SK-N-SH treated with all-trans-retinoic acid at 6 μM for 48 hours (cell line): ENCODE results near the gene SLC33A1.

Experiments
- ARNTL ChIP-seq: fragments of 450-650 bp; formaldehyde crosslinking; IDR thresholded peaks from 2 replicates; pipeline ENCODE4 v1.5.0; 2020; ENCODE audit warnings: low read depth, mild to moderate bottlenecking, moderate library complexity, borderline replicate concordance
- CREB5 ChIP-seq: fragments of 250-450 bp; sonication (Bioruptor Pico); IDR thresholded peaks from 2 replicates; pipeline ENCODE4 v1.5.1; 2020; ENCODE audit warnings: low read depth, mild to moderate bottlenecking, moderate library complexity
- CSDC2 ChIP-seq: fragments of 250-450 bp; sonication (Bioruptor Pico); IDR thresholded peaks from 2 replicates; pipeline ENCODE4 v1.5.0; 2020; ENCODE audit warnings: mild to moderate bottlenecking, moderate library complexity
- ESRRG ChIP-seq: fragments of 250-450 bp; sonication (Bioruptor Pico); IDR thresholded peaks from 2 replicates; pipeline ENCODE4 v1.6.1; 2021; ENCODE audit warnings: mild to moderate bottlenecking
- ISL1 ChIP-seq: fragments of 250-450 bp; sonication (Bioruptor Pico); IDR thresholded peaks from 2 replicates; pipeline ENCODE4 v2.1.2; 2022; ENCODE audit warnings: mild to moderate bottlenecking, moderate library complexity
- OSR1 ChIP-seq: fragments of 250-450 bp; sonication (Bioruptor Pico); IDR thresholded peaks from 2 replicates; pipeline ENCODE4 v1.8.0; 2022; ENCODE audit warnings: moderate library complexity, mild to moderate bottlenecking, inconsistent platforms
- PATZ1 ChIP-seq: fragments of 250-450 bp; sonication (Bioruptor Pico); IDR thresholded peaks from 2 replicates; pipeline ENCODE4 v1.8.0; 2020; ENCODE audit warnings: mild to moderate bottlenecking, moderate library complexity, borderline replicate concordance
- PPARA ChIP-seq: fragments of 250-450 bp; sonication (Bioruptor Pico); IDR thresholded peaks from 2 replicates; pipeline ENCODE4 v1.5.0; 2020; ENCODE audit warnings: mild to moderate bottlenecking, borderline replicate concordance
- RARB ChIP-seq: fragments of 250-450 bp; sonication (Bioruptor Pico); IDR thresholded peaks from 2 replicates; pipeline ENCODE4 v1.8.0; 2021; ENCODE audit warnings: mild to moderate bottlenecking, moderate library complexity
- SNAI2 ChIP-seq: fragments of 250-450 bp; sonication (Bioruptor Pico); IDR thresholded peaks from 2 replicates; pipeline ENCODE4 v1.5.0; 2020; ENCODE audit warnings: mild to moderate bottlenecking, moderate library complexity
- ZC3H10 ChIP-seq: fragments of 250-450 bp; sonication (Bioruptor Pico); IDR thresholded peaks from 2 replicates; pipeline ENCODE4 v1.5.1; 2021; ENCODE audit warnings: mild to moderate bottlenecking, moderate library complexity
- ZFP3 ChIP-seq: fragments of 250-450 bp; sonication (Bioruptor Pico); IDR thresholded peaks from 2 replicates; pipeline ENCODE4 v1.5.0; 2020; ENCODE audit warnings: mild to moderate bottlenecking, moderate library complexity
- ZNF565 ChIP-seq: fragments of 450-650 bp; formaldehyde crosslinking; conservative IDR thresholded peaks from 2 replicates; pipeline ENCODE4 v1.5.0; 2020; ENCODE audit warnings: low read depth, mild to moderate bottlenecking, moderate library complexity
- ZNF70 ChIP-seq: fragments of 450-650 bp; formaldehyde crosslinking; IDR thresholded peaks from 2 replicates; pipeline ENCODE4 v1.5.0; 2020; ENCODE audit warnings: mild to moderate bottlenecking, moderate library complexity

- no peak for TF ChIP-seq PPARA
- no peak for TF ChIP-seq PATZ1 (CRISPR knock-in tag)
- no peak for TF ChIP-seq ZNF70 (CRISPR knock-in tag)
- TF ChIP-seq ZFP3 = no peak
- no peak for TF ChIP-seq ARNTL (CRISPR knock-in tag)
- no peak for TF ChIP-seq ZC3H10
- TF ChIP-seq CREB5 (CRISPR knock-in tag) = no peak
- no peak for TF ChIP-seq RARB (CRISPR knock-in tag)
- no peak for TF ChIP-seq SNAI2 (CRISPR knock-in tag)
- no peak for TF ChIP-seq CSDC2 (CRISPR knock-in tag)
- TF ChIP-seq OSR1 (CRISPR knock-in tag) = no peak
- TF ChIP-seq ZNF565 (CRISPR knock-in tag) = no peak
- TF ChIP-seq ESRRG = no peak
- TF ChIP-seq ISL1 (CRISPR knock-in tag) = no peak
Measured at GRCh38 chr3:155876037-155876436, 21.8 kb upstream of the SLC33A1 start.
